Measurements from ENCODE around the gene TMEM19. TPM values are rescaled to one million over a fixed set of nuclear protein-coding genes. Genes with fewer than 3 reads are reported as not detected.

The TMEM19 gene
- total and polyA plus RNA-seq, 8 donors: 7.6 to 80.5 (median 11.1) TPM

DNA sequence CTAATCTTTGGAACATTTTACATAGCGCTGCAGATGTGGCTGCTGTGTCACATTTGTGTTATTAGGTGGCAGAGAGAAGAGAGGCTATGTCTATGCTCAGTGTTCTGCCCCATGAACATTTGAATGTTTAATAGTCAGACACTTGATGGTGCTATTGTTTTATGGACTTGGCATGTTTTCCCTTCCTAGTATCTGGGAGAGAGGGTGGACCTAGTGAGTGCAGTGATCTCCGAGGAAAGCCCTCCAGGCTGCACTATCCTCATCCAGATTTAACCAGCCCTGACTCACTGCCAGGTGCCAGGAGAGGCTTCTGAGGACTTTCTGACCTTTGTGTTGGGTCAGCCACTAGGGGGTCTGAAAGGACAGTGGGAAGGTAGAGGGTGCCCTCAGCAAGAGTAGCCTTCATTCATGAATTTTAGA lies 46.5 kb upstream of the TMEM19 start:
- Histone ChIP-seq H3K27me3 (no peaks in the 10 kb centered on the region), H3K9me3 (no peaks in the 10 kb centered on the region), H3K4me3 (no peak overlapping the region), H3K27ac (no peak overlapping the region), H3K36me3 (peaks cover 40 to 100% (median 94%) of the 10 kb centered on the region in 4 donors), H3K4me1 (peaks cover 0 to 26% (median 0%) of the 10 kb centered on the region in 4 donors)
- TF ChIP-seq POLR2A (IDR thresholded peaks at IDR 0.05) (no peak), EP300 (IDR thresholded peaks at IDR 0.05) (no peak)
- 68 to 79% (median 71%) methylated on average over 2 of the region's 2 CpGs for WGBS, 5 donors
- intact Hi-C loops (cut with DNase I; ENCODE audit: low total_unique reads): no loop called here
- DNase-seq: no peak

- H3K27me3 ChIP-seq: no peaks in the 10 kb centered on the region
- peak in 1 of 2 donors; percentile 28 for DNase-seq
- TF ChIP-seq EP300 (IDR thresholded peaks at IDR 0.05): no peak
- no peaks in the 10 kb centered on the region for H3K9me3 ChIP-seq
- H3K27ac ChIP-seq: no peak overlapping the region
- peaks cover 0 to 35% (median 0%) of the 10 kb centered on the region in 4 donors for H3K4me1 ChIP-seq
- no peak overlapping the region for H3K4me3 ChIP-seq
- 88 to 100% (median 99%) methylated on average over 1 to 2 of the region's 2 CpGs for WGBS, 5 donors
- H3K36me3 ChIP-seq: peaks cover 36 to 100% (median 94%) of the 10 kb centered on the region in 4 donors
- intact Hi-C loops (cut with DNase I; ENCODE audit: low total_unique reads): no loop called here
These were observed 45.6 kb upstream of the TMEM19 start for GRCh38 chr12:71640316-71640715.

DNA sequence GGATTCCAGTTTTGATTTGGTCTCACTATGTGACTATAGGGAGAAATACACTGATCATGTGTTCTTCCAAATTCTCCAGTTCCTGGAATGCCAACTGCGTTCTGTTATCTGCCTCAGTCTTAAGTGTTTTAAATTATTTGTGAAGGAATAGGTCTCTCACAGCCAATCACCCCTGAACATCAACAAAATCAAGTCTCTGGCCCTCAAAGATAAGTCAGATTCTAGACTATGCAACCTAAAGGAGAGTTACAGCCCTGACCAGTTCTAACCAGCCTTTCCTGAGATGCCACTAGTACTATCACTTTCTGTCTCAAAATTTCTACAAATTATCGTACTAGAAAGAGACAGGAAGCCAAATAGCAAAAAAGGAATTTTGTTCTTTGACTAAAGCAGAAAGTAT lies 44.5 kb upstream of the TMEM19 start:
- Histone ChIP-seq H3K27ac (no peak overlapping the region), H3K4me1 (peaks cover 0 to 42% (median 2%) of the 10 kb centered on the region in 4 donors), H3K36me3 (peaks cover 32 to 99% (median 93%) of the 10 kb centered on the region in 4 donors), H3K27me3 (no peaks in the 10 kb centered on the region), H3K4me3 (no peak overlapping the region), H3K9me3 (no peaks in the 10 kb centered on the region)
- no peak for DNase-seq
- WGBS, 5 donors: 66 to 81% (median 73%) methylated on average over 2 of the region's 2 CpGs
- TF ChIP-seq POLR2A (IDR thresholded peaks at IDR 0.05) (no peak), EP300 (IDR thresholded peaks at IDR 0.05) (no peak), POLR2AphosphoS5 (IDR thresholded peaks at IDR 0.05) (no peak), CTCF (IDR thresholded peaks at IDR 0.05) (no peak)
- intact Hi-C loops (cut with DNase I; ENCODE audit: low total_unique reads): no loop called here

- intact Hi-C loops (cut with DNase I; ENCODE audit: low total_unique reads): no loop called here
These were observed 43.6 kb upstream of the TMEM19 start for GRCh38 chr12:71642264-71642663.

GRCh38 chr12:71645268-71645667 lies 40.6 kb upstream of the TMEM19 start:
- no peaks in the 10 kb centered on the region for H3K9me3 ChIP-seq
- H3K27ac ChIP-seq: no peak overlapping the region
- peaks cover 0 to 66% (median 8%) of the 10 kb centered on the region in 4 donors for H3K4me1 ChIP-seq
- H3K27me3 ChIP-seq: no peaks in the 10 kb centered on the region
- TF ChIP-seq POLR2AphosphoS5 (IDR thresholded peaks at IDR 0.05) (no peak), POLR2A (IDR thresholded peaks at IDR 0.05) (no peak), EP300 (IDR thresholded peaks at IDR 0.05) (no peak), CTCF (IDR thresholded peaks at IDR 0.05) (no peak)
- peaks cover 28 to 95% (median 85%) of the 10 kb centered on the region in 4 donors for H3K36me3 ChIP-seq
- no peak for DNase-seq
- intact Hi-C loops (cut with DNase I; ENCODE audit: low total_unique reads): no loop called here
- WGBS, 5 donors: 52 to 74% (median 63%) methylated on average over 3 of the region's 3 CpGs
- no peak overlapping the region for H3K4me3 ChIP-seq

More at GRCh38 chr12:71642264-71642663, 43.6 kb upstream of the TMEM19 start:
- 36 to 59% (median 53%) methylated on average over 2 of the region's 2 CpGs for WGBS, 5 donors
- H3K9me3 ChIP-seq: no peaks in the 10 kb centered on the region
- H3K4me3 ChIP-seq: no peak overlapping the region
- peaks cover 32 to 99% (median 94%) of the 10 kb centered on the region in 4 donors for H3K36me3 ChIP-seq
- no peak overlapping the region for H3K27ac ChIP-seq
- DNase-seq: no peak
- H3K4me1 ChIP-seq: peaks cover 0 to 44% (median 2%) of the 10 kb centered on the region in 4 donors
- no peaks in the 10 kb centered on the region for H3K27me3 ChIP-seq
- TF ChIP-seq POLR2A (IDR thresholded peaks at IDR 0.05): no peak
- no peak for TF ChIP-seq POLR2AphosphoS5 (IDR thresholded peaks at IDR 0.05)
- no peak for TF ChIP-seq EP300 (IDR thresholded peaks at IDR 0.05)
- TF ChIP-seq CTCF (IDR thresholded peaks at IDR 0.05): no peak

All from stomach (tissue), 9 donors.